Heart left ventricle (tissue), 16 donors: Measurements from ENCODE around the gene B4GALNT4. TPM values are rescaled to one million over a fixed set of nuclear protein-coding genes. Genes with fewer than 3 reads are reported as not detected.
A peak's percentile ranks its signal among the peaks of the same experiment; 100 is the strongest.
"Not testable (repeated sequence)": the region's sequence is repeated elsewhere in the genome, so short reads cannot be mapped to it uniquely, and the experiment has no call there.

Experiments
- ATAC-seq, 4 donors: fragments of 200-7000 bp; cut with Tn5 transposase; one replicate each; pipeline ENCODE4 v1.9.1; 2020 to 2022; ENCODE audit warnings: moderate library complexity in 4 of 4, mild to moderate bottlenecking in 3 of 4, moderate number of reproducible peaks in 1 of 4
- DNase-seq, 5 donors: peaks; one replicate each; pipeline ENCODE4 v3.0.0-alpha.2; 2020
- H3K27ac ChIP-seq, 12 donors: fragments of 200-600 bp; sonication (generic) in 4 of 12; one replicate each; pipeline versions ENCODE4 v1.5.0 to v1.8.0; 2016 to 2022; ENCODE audit warnings: mild to moderate bottlenecking in 2 of 12
- H3K27me3 ChIP-seq, 9 donors: fragments of 200-600 bp; sonication (generic) in 2 of 9; one replicate each; pipeline versions ENCODE4 v1.5.1 to v1.8.0; 2016 to 2022; ENCODE audit warnings: mild to moderate bottlenecking in 3 of 9
- H3K36me3 ChIP-seq, 9 donors: fragments of 200-600 bp; sonication (generic) in 2 of 9; one replicate each; pipeline versions ENCODE4 v1.5.0 to v1.8.0; 2018 to 2022; ENCODE audit warnings: mild to moderate bottlenecking in 2 of 9
- H3K4me1 ChIP-seq, 12 donors: fragments of 200-600 bp; sonication (generic) in 4 of 12; one replicate each; pipeline versions ENCODE4 v1.5.0 to v1.8.0; 2016 to 2022; ENCODE audit warnings: mild to moderate bottlenecking in 3 of 12
- H3K4me3 ChIP-seq, 12 donors: fragments of 200-600 bp; sonication (generic) in 4 of 12; one replicate each; pipeline versions ENCODE4 v1.5.0 to v1.8.0; 2017 to 2022; ENCODE audit warnings: mild to moderate bottlenecking in 9 of 12, moderate library complexity in 4 of 12
- H3K9me3 ChIP-seq, 12 donors: fragments of 200-600 bp; sonication (generic) in 4 of 12; one replicate each; pipeline versions ENCODE4 v1.5.0 to v1.8.0; 2016 to 2022; ENCODE audit warnings: mild to moderate bottlenecking in 1 of 12
- POLR2A ChIP-seq, 2 donors: fragments of 450-650 bp; IDR thresholded peaks; one replicate each; pipeline ENCODE4 v1.6.1; 2017; ENCODE audit warnings: antibody characterized with exemption in 2 of 2, mild to moderate bottlenecking in 2 of 2, moderate library complexity in 2 of 2
- WGBS, 4 donors: extraction: QIAGEN DNeasy Blood & Tissue Kit in 2 of 4; methylation state at CpG; one replicate each; pipeline versions ENCODE4 v1.1.5 to v1.1.7; 2013 to 2018; 5-methylcytosine and 5-hydroxymethylcytosine counted together
- intact Hi-C, 10 donors: fragments of 100-400 bp; cut with DNase I; formaldehyde crosslinking; loops; one replicate each; pipeline versions ENCODE4 v1.11.1 to v1.14.2; 2022
- polyA plus RNA-seq, 2 donors: library from polyadenylated mRNA; stranded (reverse); fragments of 200-250 nt; gene quantifications; one replicate each; pipeline ENCODE4 v1.2.3, GENCODE V29; 2013
- total RNA-seq, 9 donors: library from RNA; depleted of rRNA in 2 of 9; stranded (reverse); fragments of >200 nt in 2 of 9; fragmentation: NEBNext Ultra II Directional in 3 of 9; extraction: Animal tissue kit (Norgen Biotek cat#: 25700) in 3 of 9; gene quantifications; one replicate each; pipeline versions ENCODE4 v1.1.0 to v1.2.4, GENCODE V29; 2016 to 2023
- TF ChIP-seq, protein P1 (sequence below), 12 donors: fragments of 200-600 bp; sonication (generic) in 4 of 12; IDR thresholded peaks; one replicate each; pipeline versions ENCODE4 v1.5.0 to v1.8.0; 2018 to 2022; ENCODE audit warnings: antibody characterized with exemption in 12 of 12, mild to moderate bottlenecking in 5 of 12
- donor health status: ischemic (EF 13 %, LVEDD 7.1; RV severe dilation, severe dysfunction).
- donor health status: healthy with polysubstance abuse.
- donor health status: DM: no; HTN: yes; CAD: no.
- donor health status: DM: no; HTN: no; CAD: no.
- donor health status: ischemic (EF 25% LVEDD 6.9; RV normal size, moderate dysfunction).
- donor health status: ischemic (EF 25% LVEDD 5.7; RV mildly dilated, moderate dysfunction).
- donor health status: healthy.
- donor health status: DM: yes; HTN: yes; CAD: no.
- donor health status: ischemic (EF 35%, LVEDD 5.7; RV mildly dilated, moderate dysfunction).
- donor health status: nonischemic (EF 11% LVEDD 7.7; RV severe dilation, severe dysfunction).
- donor health status: DM: yes; HTN: yes; CAD: no.
- donor health status: PGD.
- donor health status: ischemic (EF 29% LVEDD 5.4; RV normal size, mild dysfunction).
- donor health status: nonischemic (EF 23%, LVEDD 6.1; RV moderate dilation, normal function).

The B4GALNT4 gene
- total and polyA plus RNA-seq, 11 donors: 0.28 to 1.9 (median 0.68) TPM; not detected in 2

DNA sequence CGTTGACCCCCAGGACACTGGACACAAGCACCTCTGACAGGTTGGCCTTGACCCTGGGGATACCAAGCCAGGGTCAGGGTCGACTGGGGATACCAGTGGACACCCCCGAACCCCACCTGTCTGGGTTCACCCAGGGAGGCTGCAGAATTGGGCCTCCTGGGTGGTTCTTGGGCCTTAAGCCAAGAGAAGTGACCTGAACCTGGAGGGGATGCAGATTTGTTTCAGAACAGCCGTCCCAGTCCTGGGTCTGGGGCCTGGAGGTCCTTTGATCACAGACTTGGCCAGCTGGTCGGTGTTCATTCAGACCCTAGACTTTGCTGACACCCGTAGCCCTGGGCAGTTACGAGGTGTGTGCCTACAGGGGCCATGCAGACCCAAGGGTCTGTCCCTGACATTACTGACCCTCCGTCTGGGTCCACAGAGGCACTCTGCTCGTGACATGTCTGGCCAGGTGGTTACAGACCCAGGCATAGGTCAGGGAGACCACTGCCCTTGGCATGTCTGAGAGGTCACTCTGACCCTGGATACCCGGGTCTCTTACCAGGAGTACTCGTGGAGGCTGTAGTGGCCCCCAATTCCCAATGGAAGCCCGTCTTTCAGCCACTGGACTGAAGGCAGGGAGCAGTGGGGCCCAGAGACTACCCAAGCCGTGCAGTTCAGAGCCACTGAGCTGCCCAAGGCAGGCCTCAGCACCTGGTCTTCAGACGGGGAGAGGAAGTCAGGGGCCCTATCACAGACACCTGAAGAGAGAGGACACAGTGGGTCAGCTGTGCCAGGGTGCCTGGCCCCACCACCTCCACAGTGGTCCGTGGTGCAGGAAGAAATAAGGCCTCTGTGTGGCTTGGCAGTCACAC, 39.1 kb downstream of the B4GALNT4 start:
- Histone ChIP-seq H3K27ac (peak overlapping the region in 1 of 12 donors; percentile 74), H3K4me1 (peaks cover 0 to 28% (median 15%) of the 10 kb centered on the region in 12 donors), H3K27me3 (peaks cover 0 to 3% (median 0%) of the 10 kb centered on the region in 9 donors), H3K36me3 (no peaks in the 10 kb centered on the region), H3K9me3 (no peaks in the 10 kb centered on the region), H3K4me3 (no peak overlapping the region)
- DNase-seq (peak in 2 of 5 donors; percentile 25 to 54), ATAC-seq (no peak)
- intact Hi-C loops: loop anchor here in 6 of 10 donors (5.0 to 10.0 kb wide), 5 partner anchors 39 to 109 kb away; partner anchors contain the start of genes RNH1 (in 2 of the 6) and PTDSS2 (in 1 of the 6)
- 91 to 96% (median 91%) methylated on average over 12 to 15 of the region's 15 CpGs for WGBS, 4 donors
- TF ChIP-seq POLR2A (IDR thresholded peaks at IDR 0.05): no peak
- TF ChIP-seq, protein P1, sequence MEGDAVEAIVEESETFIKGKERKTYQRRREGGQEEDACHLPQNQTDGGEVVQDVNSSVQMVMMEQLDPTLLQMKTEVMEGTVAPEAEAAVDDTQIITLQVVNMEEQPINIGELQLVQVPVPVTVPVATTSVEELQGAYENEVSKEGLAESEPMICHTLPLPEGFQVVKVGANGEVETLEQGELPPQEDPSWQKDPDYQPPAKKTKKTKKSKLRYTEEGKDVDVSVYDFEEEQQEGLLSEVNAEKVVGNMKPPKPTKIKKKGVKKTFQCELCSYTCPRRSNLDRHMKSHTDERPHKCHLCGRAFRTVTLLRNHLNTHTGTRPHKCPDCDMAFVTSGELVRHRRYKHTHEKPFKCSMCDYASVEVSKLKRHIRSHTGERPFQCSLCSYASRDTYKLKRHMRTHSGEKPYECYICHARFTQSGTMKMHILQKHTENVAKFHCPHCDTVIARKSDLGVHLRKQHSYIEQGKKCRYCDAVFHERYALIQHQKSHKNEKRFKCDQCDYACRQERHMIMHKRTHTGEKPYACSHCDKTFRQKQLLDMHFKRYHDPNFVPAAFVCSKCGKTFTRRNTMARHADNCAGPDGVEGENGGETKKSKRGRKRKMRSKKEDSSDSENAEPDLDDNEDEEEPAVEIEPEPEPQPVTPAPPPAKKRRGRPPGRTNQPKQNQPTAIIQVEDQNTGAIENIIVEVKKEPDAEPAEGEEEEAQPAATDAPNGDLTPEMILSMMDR (IDR thresholded peaks at IDR 0.05): no peak

DNA sequence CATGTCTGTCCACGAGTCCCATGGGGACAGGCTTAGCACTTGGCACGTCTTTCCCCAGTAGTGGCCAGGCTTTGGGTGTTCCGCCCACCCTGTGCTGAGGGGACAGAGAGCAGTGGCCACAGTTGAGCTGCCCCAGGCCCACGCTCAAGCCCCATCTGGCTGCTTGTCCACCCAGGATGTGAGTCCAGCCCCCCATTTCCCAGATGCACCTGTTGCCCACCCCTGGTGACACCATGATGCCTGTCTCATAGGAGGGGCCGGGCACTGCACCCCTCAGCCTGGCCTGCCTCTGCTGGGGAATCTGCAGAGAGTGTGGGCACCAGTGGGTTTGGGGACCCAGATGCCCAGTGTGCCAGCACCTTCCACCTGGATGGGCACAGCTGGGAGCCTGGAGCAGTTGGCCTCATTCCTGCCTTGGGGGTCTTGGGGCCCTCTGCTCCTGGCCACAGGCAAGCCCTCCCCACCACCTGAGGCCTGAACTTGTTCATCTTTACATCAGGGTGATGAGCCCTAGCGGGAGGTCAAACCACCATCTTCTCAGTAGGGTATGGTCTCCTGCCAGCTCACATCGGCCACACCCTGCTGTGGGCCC, 39.8 kb downstream of the B4GALNT4 start:
- H3K27ac ChIP-seq: no peak overlapping the region
- H3K4me1 ChIP-seq: peaks cover 0 to 30% (median 16%) of the 10 kb centered on the region in 12 donors
- 82 to 100% (median 86%) methylated on average over 5 to 7 of the region's 7 CpGs for WGBS, 4 donors
- no peak overlapping the region for H3K4me3 ChIP-seq
- no peaks in the 10 kb centered on the region for H3K9me3 ChIP-seq
- intact Hi-C loops: loop anchor here in 6 of 10 donors (5.0 to 10.0 kb wide), 5 partner anchors 38 to 108 kb away; partner anchors contain the start of genes RNH1 (in 2 of the 6) and PTDSS2 (in 1 of the 6)
- no peaks in the 10 kb centered on the region for H3K27me3 ChIP-seq
- H3K36me3 ChIP-seq: no peaks in the 10 kb centered on the region
- no peak for ATAC-seq
- peak in 1 of 5 donors; percentile 17 for DNase-seq
- no peak for TF ChIP-seq POLR2A (IDR thresholded peaks at IDR 0.05)
- TF ChIP-seq, protein P1 (IDR thresholded peaks at IDR 0.05): no peak

DNA sequence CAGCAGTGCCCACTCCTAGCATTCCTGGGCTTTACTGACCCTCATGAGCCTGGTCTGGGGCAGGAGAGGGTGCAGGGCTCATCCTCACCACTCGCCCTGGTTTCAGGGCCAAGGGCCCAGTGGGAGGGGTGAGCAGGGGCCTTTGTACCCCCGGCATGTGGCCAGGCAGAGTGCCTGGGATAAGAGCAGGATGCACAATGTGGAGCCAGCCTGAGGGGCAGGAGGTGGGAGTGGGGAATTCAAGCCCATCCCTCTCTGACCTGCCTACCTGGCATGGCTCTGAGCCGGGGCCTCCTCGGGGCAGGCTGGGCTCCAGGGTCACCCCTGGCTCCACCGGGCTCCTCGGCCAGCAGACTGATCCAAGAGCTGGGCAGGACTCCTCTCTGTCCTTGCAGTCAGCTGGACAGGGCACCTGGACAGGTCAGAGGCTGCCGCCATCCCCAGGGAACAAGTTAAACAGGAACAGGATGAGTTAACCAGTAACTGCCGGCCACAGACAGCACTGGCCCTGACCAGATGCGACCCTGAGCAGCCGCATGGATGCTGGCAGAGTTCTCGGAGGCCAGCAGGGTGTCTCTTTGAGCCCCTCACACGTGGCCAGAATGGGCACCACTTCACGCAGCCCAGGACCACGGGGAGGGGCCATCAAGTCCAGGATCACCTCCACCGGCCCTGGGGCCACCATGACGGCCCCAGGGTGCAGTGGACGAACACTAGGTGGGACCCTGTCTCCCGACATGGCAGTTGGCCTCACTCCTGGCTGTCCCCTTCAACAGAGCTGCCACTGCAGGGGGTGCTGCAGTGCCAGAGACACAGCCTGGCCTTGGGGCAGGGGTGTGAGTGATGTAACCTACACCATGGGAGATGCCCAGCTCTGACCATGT, 40.5 kb downstream of the B4GALNT4 start:
- ATAC-seq (no peak), DNase-seq (peak in 1 of 5 donors; percentile 19)

GRCh38 chr11:410711-411110, 41.4 kb downstream of the B4GALNT4 start:
- H3K4me3 ChIP-seq, H3K36me3 ChIP-seq, H3K9me3 ChIP-seq, H3K27ac ChIP-seq, intact Hi-C loops, ATAC-seq, H3K27me3 ChIP-seq: not testable (repeated sequence)
- 87 to 92% methylated on average over 13 of the region's 13 CpGs; no CpG with 5 or more reads in 2 of the 4 donors for WGBS, 4 donors
- peak in 1 of 5 donors; percentile 20 for DNase-seq
- peaks cover 0 to 31% (median 14%) of the 10 kb centered on the region in 12 donors for H3K4me1 ChIP-seq

More for the DNA sequence above, 40.5 kb downstream of the B4GALNT4 start:
- H3K27ac ChIP-seq: no peak overlapping the region
- H3K4me3 ChIP-seq: no peak overlapping the region
- intact Hi-C loops: loop anchor here in 6 of 10 donors (5.0 to 10.0 kb wide), 5 partner anchors 37 to 107 kb away; partner anchors contain the start of genes RNH1 (in 2 of the 6) and PTDSS2 (in 1 of the 6)
- no peaks in the 10 kb centered on the region for H3K9me3 ChIP-seq
- H3K36me3 ChIP-seq: no peaks in the 10 kb centered on the region
- TF ChIP-seq, protein P1 (IDR thresholded peaks at IDR 0.05): no peak
- no peak for TF ChIP-seq POLR2A (IDR thresholded peaks at IDR 0.05)
- 67 to 74% (median 71%) methylated on average over 13 to 18 of the region's 18 CpGs for WGBS, 4 donors
- peaks cover 0 to 30% (median 16%) of the 10 kb centered on the region in 12 donors for H3K4me1 ChIP-seq
- no peaks in the 10 kb centered on the region for H3K27me3 ChIP-seq

DNA sequence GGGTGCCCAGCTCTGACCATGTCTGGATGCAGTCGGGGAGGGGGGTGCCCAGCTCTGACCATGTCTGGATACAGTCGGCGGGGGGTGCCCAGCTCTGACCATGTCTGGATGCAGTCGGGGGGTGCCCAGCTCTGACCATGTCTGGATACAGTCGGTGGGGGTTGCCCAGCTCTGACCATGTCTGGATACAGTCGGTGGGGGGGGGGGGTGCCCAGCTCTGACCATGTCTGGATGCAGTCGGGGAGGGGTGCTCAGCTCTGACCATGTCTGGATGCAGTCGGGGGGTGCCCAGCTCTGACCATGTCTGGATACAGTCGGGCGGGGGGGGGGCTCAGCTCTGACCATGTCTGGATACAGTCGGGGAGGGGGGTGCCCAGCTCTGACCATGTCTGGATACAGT, 42.2 kb downstream of the B4GALNT4 start:
- H3K27ac ChIP-seq, H3K9me3 ChIP-seq, H3K36me3 ChIP-seq, H3K4me3 ChIP-seq, intact Hi-C loops, ATAC-seq: not testable (repeated sequence)
- Histone ChIP-seq H3K27me3 (peaks cover 0 to 14% (median 9%) of the 10 kb centered on the region in 9 donors), H3K4me1 (peaks cover 0 to 29% (median 12%) of the 10 kb centered on the region in 12 donors)
- DNase-seq: peak in 1 of 5 donors; percentile 24
- WGBS, 4 donors: 86 to 93% (median 87%) methylated on average over 6 to 11 of the region's 11 CpGs; no CpG with 5 or more reads in 1 of the 4 donors
